GM12891 (cell line): ENCODE data around the gene KCNJ8.

Experiments
- POLR2A ChIP-seq: IDR thresholded peaks from 2 replicates; pipeline ENCODE4 v1.6.1; 2011; ENCODE audit warnings: low read depth, low read length, control low read depth
- POLR2AphosphoS5 ChIP-seq: IDR thresholded peaks from 2 replicates; pipeline ENCODE4 v1.6.1; 2011; ENCODE audit warnings: low read depth, low read length, control low read depth
- POU2F2 ChIP-seq: IDR thresholded peaks from 2 replicates; pipeline ENCODE4 v1.6.1; 2011; ENCODE audit warnings: low read depth, mild to moderate bottlenecking, control low read depth, low read length, moderate library complexity
- TAF1 ChIP-seq: IDR thresholded peaks from 2 replicates; pipeline ENCODE4 v1.6.1; 2011; ENCODE audit warnings: low read depth, low read length, control low read depth

DNA sequence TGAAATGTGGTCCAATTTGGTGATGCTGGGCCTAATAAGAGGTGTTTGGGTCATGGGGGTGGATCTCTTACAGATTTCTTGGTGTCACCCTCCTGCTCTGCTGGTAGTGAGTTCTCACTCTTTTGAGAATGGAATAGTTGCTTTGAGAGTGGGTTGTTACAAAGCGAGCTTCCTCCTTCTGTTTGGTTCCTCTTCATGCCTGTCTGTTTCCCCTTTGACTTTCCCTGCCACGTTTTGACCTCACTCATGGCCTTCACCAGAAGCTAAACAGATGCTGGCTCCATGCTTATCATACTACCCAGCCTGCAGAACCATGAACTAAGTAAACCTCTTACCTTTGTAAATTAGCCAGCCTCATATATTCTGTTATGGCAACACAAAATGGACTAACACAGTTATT lies 59.1 kb downstream of the KCNJ8 start:
- TF ChIP-seq POU2F2 = no peak
- TF ChIP-seq POLR2A = no peak
- TF ChIP-seq POLR2AphosphoS5 = no peak
- no peak for TF ChIP-seq TAF1
